HG03521 (cell line): ENCODE measurements around the gene FN3KRP.

Experiments
- ATAC-seq: cut with Tn5 transposase; IDR thresholded peaks from one replicate; pipeline ENCODE4 v1.9.1; 2021; ENCODE audit warnings: mild to moderate bottlenecking, moderate library complexity; ENCODE audit not compliant: unreplicated experiment

The FN3KRP gene

DNA sequence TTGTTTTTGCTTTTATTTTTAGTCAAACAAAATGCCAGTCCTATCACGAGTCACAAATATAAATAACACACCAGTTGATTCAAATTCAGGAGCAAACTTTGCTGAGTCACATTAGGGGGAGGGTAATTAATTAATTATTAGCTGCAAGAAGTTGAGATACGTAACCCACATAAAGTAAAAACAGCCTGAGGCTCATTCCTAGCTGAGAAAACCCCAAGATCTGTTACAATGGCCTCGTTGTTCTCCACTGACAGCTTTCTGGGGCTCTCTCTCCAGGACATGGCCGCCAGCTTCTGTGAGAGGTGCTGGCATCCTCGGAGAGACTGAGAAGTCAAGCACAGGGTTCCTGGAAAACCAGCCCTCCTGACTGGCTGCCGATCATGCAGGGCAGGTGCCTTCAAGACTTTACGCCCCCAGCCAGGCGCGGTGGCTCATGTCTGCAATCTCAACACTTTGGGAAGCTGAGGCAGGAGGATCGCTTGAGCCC, 29.1 kb upstream of the FN3KRP start:
- no peak for ATAC-seq

GRCh38 chr17:82687871-82688270, 28.6 kb upstream of the FN3KRP start:
- no peak for ATAC-seq

DNA sequence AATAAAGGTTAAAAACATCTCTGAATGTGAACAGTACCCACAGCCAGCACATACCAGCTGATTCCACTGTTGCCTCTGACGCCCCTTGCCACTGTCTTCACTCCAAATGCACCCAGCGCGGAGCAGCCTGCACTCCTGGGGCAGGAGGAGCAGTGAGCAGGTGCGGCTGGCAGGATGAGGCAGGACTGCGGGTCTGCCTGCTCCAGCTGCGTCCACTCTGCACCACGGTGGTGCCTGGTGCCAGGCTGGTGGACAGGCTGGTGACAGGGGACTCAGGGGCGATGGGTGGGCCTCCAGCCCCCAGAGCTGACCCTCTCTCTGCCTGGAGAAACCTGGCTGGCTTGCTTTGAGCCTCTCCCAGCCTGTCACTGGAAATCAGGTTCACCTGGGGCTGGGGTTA, 27.4 kb upstream of the FN3KRP start:
- ATAC-seq = no peak

GRCh38 chr17:82690786-82691489, 25.6 kb upstream of the FN3KRP start:
- ATAC-seq = no peak

DNA sequence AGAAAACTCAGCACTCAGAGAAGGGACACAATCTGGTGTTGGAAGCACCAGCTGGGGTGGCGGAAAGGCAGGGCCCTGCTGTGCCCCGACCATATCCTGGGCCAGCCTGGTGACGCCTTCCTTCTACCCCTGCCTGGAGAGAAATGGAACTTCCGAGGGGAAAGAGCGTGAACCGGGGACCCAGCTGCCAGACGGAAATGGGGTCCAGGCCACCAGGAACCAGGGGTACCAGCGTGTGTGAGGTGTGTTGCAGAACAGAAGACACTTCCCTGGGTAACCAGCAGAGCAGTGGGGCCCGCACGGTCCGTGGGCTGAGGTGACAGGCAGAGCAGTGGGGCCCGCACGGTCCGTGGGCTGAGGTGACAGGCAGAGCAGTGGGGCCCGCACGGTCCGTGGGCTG, 24.8 kb upstream of the FN3KRP start:
- ATAC-seq = no peak

DNA sequence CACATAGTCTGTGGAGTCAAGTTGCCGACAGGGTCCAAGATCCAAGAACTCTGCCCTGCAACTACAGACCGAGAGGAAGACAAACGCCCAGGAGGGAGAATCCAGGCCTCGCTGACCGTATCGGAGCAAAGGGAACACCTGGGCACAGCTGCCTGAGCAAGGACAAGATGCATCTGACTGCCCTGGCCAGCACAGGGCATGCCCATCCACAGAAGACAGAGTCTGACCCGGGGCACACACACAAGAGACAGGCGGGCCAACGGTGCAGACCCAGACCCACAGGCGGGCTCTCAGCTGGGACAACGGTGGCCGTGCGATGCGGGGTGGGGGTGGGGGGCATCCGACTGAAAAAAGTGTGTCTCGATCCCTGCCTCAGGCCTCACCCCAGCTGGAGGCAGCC, 24.2 kb upstream of the FN3KRP start:
- no peak for ATAC-seq

- ATAC-seq = no peak
Measured at GRCh38 chr17:82693168-82693867, 23.2 kb upstream of the FN3KRP start.

DNA sequence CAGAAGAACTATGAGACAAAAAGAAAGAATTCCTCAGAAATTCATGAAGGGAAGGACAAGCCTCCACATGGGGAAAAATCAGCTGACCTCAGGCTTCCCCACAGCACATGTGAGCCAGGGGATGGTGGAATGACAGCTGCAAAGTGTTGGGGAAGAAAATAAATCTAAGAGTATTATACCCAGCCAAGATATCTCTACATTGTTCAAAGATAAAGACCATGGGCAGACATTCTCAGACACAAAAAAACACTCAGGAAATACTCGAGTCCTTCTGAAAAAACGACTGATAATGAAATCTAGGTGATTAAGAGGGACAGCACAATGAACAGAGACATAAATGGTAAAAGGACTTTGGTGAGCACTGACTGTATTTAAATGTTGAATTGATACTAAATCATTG, 21.9 kb upstream of the FN3KRP start:
- no peak for ATAC-seq

- no peak for ATAC-seq
Measured at GRCh38 chr17:82696259-82696658, 20.2 kb upstream of the FN3KRP start.

- ATAC-seq = no peak
Measured at GRCh38 chr17:82696916-82697807, 19.3 kb upstream of the FN3KRP start.

- no peak for ATAC-seq
Measured at GRCh38 chr17:82697808-82698064, 18.8 kb upstream of the FN3KRP start.

- peak; percentile 95 for ATAC-seq
Measured at GRCh38 chr17:82698065-82698973, 18.2 kb upstream of the FN3KRP start, which contains the start of gene RAB40B. TSS of gene RAB40B (minus strand) at chr17:82698698. CDS start at chr17:82698596, 102 bp downstream.

DNA sequence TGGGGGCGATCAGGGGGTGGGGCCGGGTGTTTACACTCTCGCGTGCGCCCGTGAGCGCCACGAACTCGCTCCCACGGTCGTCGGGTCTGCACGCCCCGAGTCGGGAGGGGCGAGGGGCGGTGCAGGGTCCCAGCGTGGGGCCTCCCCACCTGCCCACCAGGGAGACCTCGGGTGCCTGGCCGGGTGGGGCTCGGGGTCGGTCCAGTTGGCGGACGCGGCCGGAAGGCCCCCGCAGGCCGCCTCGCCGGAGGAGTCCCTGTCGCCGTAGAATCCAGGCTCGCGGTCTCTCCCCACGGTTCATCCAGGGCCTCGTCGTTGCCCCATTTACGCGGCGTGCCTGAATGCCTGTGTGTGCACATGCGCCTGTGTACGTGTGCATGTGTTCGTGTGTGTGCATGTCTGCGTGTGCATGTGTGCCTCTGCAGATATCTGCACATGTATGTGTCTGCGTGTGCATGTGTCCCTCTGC, 17.5 kb upstream of the FN3KRP start:
- ATAC-seq = peak; percentile 4

DNA sequence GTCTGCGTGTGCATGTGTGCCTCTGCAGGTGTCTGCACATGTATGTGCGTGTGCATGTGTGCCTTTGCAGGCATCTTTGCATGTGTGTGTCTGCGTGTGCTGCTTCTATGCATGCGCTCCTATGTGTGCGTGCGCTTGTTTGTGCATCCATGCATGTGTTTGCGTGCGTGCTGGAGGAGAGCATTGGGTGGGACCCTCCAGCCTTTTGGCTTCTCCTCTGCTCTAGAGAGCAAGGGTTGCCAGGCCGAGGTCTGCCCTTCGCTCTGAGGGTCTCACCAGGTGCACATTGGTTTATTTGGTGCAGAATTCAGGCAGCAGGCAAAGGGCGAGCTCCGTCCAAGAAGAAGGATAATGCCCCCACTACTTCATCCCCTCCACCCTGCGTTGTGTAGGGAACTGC, 17.0 kb upstream of the FN3KRP start:
- ATAC-seq = no peak

- ATAC-seq = no peak
Measured at GRCh38 chr17:82702231-82702927, 14.1 kb upstream of the FN3KRP start.

GRCh38 chr17:82703036-82703745, 13.3 kb upstream of the FN3KRP start:
- ATAC-seq = no peak

GRCh38 chr17:82703935-82704865, 12.3 kb upstream of the FN3KRP start:
- ATAC-seq = no peak

GRCh38 chr17:82704886-82705285, 11.6 kb upstream of the FN3KRP start:
- ATAC-seq = no peak
